ENCODE measurements around the gene FOXP1. TPM values are rescaled to one million over a fixed set of nuclear protein-coding genes. Genes with fewer than 3 reads are reported as not detected.

FOXP1 gene
- total and polyA plus RNA-seq, 4 donors: 4.9 to 35.4 (median 32.0) TPM

DNA sequence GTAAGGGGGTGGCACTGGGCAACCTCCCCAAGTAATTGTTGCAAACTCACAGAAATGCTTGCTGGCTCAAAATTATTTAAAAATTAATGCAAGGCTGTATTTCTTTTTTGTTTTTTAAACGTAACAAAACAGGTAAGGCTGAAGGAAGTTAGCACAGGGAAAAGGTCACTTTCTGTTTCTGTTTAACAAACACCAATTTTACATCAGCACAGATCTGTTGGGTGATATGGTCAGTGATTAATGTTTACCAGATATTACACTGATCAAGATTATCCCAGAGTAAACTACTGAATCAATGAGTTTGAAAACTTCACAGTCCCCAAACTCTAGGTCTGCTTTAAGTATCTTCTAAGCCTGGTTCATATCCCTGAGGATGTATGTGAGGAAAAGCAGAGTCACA is 558.0 kb downstream of the FOXP1 start:
- Histone ChIP-seq H3K36me3 (ENCODE audit: control insufficient read depth in 4 of 4, insufficient read depth in 3 of 4, low read depth in 1 of 4, low read length in 3 of 4) (no peaks in the 10 kb centered on the region), H3K27me3 (ENCODE audit: control insufficient read depth in 4 of 4, insufficient read depth in 4 of 4, low read length in 3 of 4) (no peaks in the 10 kb centered on the region), H3K9ac (ENCODE audit: low read depth in 1 of 2, low read length in 2 of 2) (no peak overlapping the region), H3K4me3 (ENCODE audit: low read depth in 1 of 3, low read length in 3 of 3) (peak overlapping the region in 1 of 3 donors; percentile 14), H3K4me1 (ENCODE audit: control insufficient read depth in 4 of 4, insufficient read depth in 4 of 4, low read length in 3 of 4) (peaks cover 8 to 45% (median 28%) of the 10 kb centered on the region in 4 donors), H3K9me3 (ENCODE audit: control insufficient read depth in 4 of 4, low read length in 3 of 4) (no peaks in the 10 kb centered on the region), H3K27ac (ENCODE audit: low read depth in 1 of 2, low read length in 2 of 2) (peak overlapping the region; percentile 71 to 75)
- no peak for TF ChIP-seq TAF1 (conservative IDR thresholded peaks at IDR 0.05)
- TF ChIP-seq, protein P1, sequence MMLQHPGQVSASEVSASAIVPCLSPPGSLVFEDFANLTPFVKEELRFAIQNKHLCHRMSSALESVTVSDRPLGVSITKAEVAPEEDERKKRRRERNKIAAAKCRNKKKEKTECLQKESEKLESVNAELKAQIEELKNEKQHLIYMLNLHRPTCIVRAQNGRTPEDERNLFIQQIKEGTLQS (IDR thresholded peaks at IDR 0.05): peak; percentile 51
- TF ChIP-seq, protein P2, sequence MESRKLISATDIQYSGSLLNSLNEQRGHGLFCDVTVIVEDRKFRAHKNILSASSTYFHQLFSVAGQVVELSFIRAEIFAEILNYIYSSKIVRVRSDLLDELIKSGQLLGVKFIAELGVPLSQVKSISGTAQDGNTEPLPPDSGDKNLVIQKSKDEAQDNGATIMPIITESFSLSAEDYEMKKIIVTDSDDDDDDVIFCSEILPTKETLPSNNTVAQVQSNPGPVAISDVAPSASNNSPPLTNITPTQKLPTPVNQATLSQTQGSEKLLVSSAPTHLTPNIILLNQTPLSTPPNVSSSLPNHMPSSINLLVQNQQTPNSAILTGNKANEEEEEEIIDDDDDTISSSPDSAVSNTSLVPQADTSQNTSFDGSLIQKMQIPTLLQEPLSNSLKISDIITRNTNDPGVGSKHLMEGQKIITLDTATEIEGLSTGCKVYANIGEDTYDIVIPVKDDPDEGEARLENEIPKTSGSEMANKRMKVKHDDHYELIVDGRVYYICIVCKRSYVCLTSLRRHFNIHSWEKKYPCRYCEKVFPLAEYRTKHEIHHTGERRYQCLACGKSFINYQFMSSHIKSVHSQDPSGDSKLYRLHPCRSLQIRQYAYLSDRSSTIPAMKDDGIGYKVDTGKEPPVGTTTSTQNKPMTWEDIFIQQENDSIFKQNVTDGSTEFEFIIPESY (IDR thresholded peaks at IDR 0.05): peak; percentile 61
- TF ChIP-seq HNF4G (IDR thresholded peaks at IDR 0.05): no peak
- TF ChIP-seq, protein P3, sequence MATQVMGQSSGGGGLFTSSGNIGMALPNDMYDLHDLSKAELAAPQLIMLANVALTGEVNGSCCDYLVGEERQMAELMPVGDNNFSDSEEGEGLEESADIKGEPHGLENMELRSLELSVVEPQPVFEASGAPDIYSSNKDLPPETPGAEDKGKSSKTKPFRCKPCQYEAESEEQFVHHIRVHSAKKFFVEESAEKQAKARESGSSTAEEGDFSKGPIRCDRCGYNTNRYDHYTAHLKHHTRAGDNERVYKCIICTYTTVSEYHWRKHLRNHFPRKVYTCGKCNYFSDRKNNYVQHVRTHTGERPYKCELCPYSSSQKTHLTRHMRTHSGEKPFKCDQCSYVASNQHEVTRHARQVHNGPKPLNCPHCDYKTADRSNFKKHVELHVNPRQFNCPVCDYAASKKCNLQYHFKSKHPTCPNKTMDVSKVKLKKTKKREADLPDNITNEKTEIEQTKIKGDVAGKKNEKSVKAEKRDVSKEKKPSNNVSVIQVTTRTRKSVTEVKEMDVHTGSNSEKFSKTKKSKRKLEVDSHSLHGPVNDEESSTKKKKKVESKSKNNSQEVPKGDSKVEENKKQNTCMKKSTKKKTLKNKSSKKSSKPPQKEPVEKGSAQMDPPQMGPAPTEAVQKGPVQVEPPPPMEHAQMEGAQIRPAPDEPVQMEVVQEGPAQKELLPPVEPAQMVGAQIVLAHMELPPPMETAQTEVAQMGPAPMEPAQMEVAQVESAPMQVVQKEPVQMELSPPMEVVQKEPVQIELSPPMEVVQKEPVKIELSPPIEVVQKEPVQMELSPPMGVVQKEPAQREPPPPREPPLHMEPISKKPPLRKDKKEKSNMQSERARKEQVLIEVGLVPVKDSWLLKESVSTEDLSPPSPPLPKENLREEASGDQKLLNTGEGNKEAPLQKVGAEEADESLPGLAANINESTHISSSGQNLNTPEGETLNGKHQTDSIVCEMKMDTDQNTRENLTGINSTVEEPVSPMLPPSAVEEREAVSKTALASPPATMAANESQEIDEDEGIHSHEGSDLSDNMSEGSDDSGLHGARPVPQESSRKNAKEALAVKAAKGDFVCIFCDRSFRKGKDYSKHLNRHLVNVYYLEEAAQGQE (IDR thresholded peaks at IDR 0.05): peak; percentile 67
- TF ChIP-seq YY1 (IDR thresholded peaks at IDR 0.05): peak; percentile 39
- TF ChIP-seq SP1 (IDR thresholded peaks at IDR 0.05): peak; percentile 41
- TF ChIP-seq, protein P4, sequence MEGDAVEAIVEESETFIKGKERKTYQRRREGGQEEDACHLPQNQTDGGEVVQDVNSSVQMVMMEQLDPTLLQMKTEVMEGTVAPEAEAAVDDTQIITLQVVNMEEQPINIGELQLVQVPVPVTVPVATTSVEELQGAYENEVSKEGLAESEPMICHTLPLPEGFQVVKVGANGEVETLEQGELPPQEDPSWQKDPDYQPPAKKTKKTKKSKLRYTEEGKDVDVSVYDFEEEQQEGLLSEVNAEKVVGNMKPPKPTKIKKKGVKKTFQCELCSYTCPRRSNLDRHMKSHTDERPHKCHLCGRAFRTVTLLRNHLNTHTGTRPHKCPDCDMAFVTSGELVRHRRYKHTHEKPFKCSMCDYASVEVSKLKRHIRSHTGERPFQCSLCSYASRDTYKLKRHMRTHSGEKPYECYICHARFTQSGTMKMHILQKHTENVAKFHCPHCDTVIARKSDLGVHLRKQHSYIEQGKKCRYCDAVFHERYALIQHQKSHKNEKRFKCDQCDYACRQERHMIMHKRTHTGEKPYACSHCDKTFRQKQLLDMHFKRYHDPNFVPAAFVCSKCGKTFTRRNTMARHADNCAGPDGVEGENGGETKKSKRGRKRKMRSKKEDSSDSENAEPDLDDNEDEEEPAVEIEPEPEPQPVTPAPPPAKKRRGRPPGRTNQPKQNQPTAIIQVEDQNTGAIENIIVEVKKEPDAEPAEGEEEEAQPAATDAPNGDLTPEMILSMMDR (IDR thresholded peaks at IDR 0.05; ENCODE audit: low read depth, low read length, missing input control): no peak
- TF ChIP-seq RXRA (IDR thresholded peaks at IDR 0.05): peak; percentile 39 to 67
- no peak for TF ChIP-seq EGR1 (IDR thresholded peaks at IDR 0.05; ENCODE audit: low read depth in 2 of 2)
- no peak for TF ChIP-seq NR2F2 (IDR thresholded peaks at IDR 0.05)
- peak; percentile 27 to 32 for TF ChIP-seq RAD21 (IDR thresholded peaks at IDR 0.05)
- peak; percentile 71 for TF ChIP-seq FOXA2 (IDR thresholded peaks at IDR 0.05)
- peak; percentile 30 for TF ChIP-seq FOXA1 (IDR thresholded peaks at IDR 0.05)
- TF ChIP-seq JUND (IDR thresholded peaks at IDR 0.05): peak in 1 of 2 donors; percentile 56
- peak in 1 of 2 donors; percentile 39 for TF ChIP-seq GABPA (IDR thresholded peaks at IDR 0.05 in 1 of 2, conservative IDR thresholded peaks at IDR 0.05 in 1 of 2)
- TF ChIP-seq, protein P5, sequence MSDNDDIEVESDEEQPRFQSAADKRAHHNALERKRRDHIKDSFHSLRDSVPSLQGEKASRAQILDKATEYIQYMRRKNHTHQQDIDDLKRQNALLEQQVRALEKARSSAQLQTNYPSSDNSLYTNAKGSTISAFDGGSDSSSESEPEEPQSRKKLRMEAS (IDR thresholded peaks at IDR 0.05): peak; percentile 51
- TF ChIP-seq HNF4A (conservative IDR thresholded peaks at IDR 0.05): peak; percentile 38 to 62
- WGBS: 20% methylated on average over 1 of the region's 1 CpG
- DNase-seq (ENCODE audit: low spot score): no peak
